ENCODE data around the gene TWIST1.

Gene TWIST1

GRCh38 chr7:19094598-19095352 lies 22.7 kb downstream of the TWIST1 start:
- no peak overlapping the region for H3K27ac ChIP-seq
- no peak overlapping the region for H3K4me3 ChIP-seq
- DNase-seq (ENCODE audit: low spot score) = no peak
- TF ChIP-seq CTCF (IDR thresholded peaks at IDR 0.05) = no peak

- Histone ChIP-seq H3K27ac (no peak overlapping the region), H3K4me3 (no peak overlapping the region)
- no peak for DNase-seq (ENCODE audit: low spot score)
- no peak for TF ChIP-seq CTCF (IDR thresholded peaks at IDR 0.05)
Observed at GRCh38 chr7:19094138-19094537, 23.3 kb downstream of the TWIST1 start.

GRCh38 chr7:19091550-19092200 lies 25.8 kb downstream of the TWIST1 start:
- no peak for TF ChIP-seq CTCF (IDR thresholded peaks at IDR 0.05)
- H3K27ac ChIP-seq = no peak overlapping the region
- H3K4me3 ChIP-seq = no peak overlapping the region
- DNase-seq (ENCODE audit: low spot score) = no peak

GRCh38 chr7:19090526-19090925 lies 26.9 kb downstream of the TWIST1 start:
- Histone ChIP-seq H3K4me3 (no peak overlapping the region), H3K27ac (no peak overlapping the region)
- no peak for DNase-seq (ENCODE audit: low spot score)
- TF ChIP-seq CTCF (IDR thresholded peaks at IDR 0.05) = no peak

- Histone ChIP-seq H3K4me3 (no peak overlapping the region), H3K27ac (no peak overlapping the region)
- no peak for TF ChIP-seq CTCF (IDR thresholded peaks at IDR 0.05)
- DNase-seq (ENCODE audit: low spot score) = no peak
Observed at GRCh38 chr7:19089797-19090196, 27.6 kb downstream of the TWIST1 start.

- no peak for DNase-seq (ENCODE audit: low spot score)
- TF ChIP-seq CTCF (IDR thresholded peaks at IDR 0.05) = no peak
- H3K4me3 ChIP-seq = no peak overlapping the region
Observed at GRCh38 chr7:19089378-19089777, 28.1 kb downstream of the TWIST1 start.

GRCh38 chr7:19080093-19080492 lies 37.3 kb downstream of the TWIST1 start:
- Histone ChIP-seq H3K4me3 (no peak overlapping the region), H3K27ac (no peak overlapping the region)
- DNase-seq (ENCODE audit: low spot score) = no peak
- TF ChIP-seq CTCF (IDR thresholded peaks at IDR 0.05) = no peak

More at GRCh38 chr7:19089378-19089777, 28.1 kb downstream of the TWIST1 start:
- H3K27ac ChIP-seq = no peak overlapping the region

Data from coronary artery (tissue), 2 donors.